HEK293T (cell line): Measurements from ENCODE around the gene SERHL2.

ENCODE experiments used
- BHLHE40 ChIP-seq: fragments of 450-650 bp; IDR thresholded peaks from 2 replicates; pipeline ENCODE4 v1.6.1; 2016; ENCODE audit warnings: mild to moderate bottlenecking, moderate library complexity, borderline replicate concordance
- FOXM1 ChIP-seq: fragments of 450-650 bp; IDR thresholded peaks from 2 replicates; pipeline ENCODE4 v1.6.1; 2017; ENCODE audit warnings: mild to moderate bottlenecking, borderline replicate concordance
- NFRKB ChIP-seq: fragments of 450-650 bp; IDR thresholded peaks from 2 replicates; pipeline ENCODE4 v1.6.1; 2016; ENCODE audit warnings: mild to moderate bottlenecking, moderate library complexity

DNA sequence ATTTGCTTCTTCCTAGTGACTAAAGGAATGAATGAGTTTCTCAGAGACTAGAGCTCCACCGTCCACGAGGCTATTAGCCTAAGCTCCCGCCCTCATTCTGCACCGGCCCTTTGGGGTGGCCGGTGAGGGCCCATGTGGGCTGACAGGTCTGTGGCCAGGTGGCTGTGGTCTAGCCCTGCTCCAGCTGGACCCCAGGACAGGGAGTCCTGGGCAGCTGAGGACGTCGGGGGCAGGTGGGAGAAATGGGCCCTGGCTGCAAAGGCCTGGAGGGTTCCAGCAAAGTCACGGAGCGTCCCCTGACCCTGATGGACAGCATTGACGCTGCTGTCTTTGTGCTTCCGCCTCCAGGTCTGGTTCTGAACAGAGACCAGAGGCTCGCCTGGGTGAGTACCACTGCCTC is 12.2 kb downstream of the SERHL2 start:
- TF ChIP-seq BHLHE40 (no peak), FOXM1 (no peak), NFRKB (no peak)
